C4-2B (cell line): ENCODE results near the gene STX18.

Source experiments
- H3K27ac ChIP-seq: fragments of 450-650 bp; 2 replicates; pipeline ENCODE4 v1.5.1; 2017
- ZFX ChIP-seq: fragments of 450-650 bp; IDR thresholded peaks from 2 replicates; pipeline ENCODE4 v1.6.1; 2017
- TF ChIP-seq, protein P1 (sequence below): fragments of 450-650 bp; conservative IDR thresholded peaks from 2 replicates; pipeline ENCODE4 v1.5.1; 2017; ENCODE audit warnings: mild to moderate bottlenecking

Gene STX18

GRCh38 chr4:4392501-4393183, 149.2 kb downstream of the STX18 start:
- TF ChIP-seq, protein P1, sequence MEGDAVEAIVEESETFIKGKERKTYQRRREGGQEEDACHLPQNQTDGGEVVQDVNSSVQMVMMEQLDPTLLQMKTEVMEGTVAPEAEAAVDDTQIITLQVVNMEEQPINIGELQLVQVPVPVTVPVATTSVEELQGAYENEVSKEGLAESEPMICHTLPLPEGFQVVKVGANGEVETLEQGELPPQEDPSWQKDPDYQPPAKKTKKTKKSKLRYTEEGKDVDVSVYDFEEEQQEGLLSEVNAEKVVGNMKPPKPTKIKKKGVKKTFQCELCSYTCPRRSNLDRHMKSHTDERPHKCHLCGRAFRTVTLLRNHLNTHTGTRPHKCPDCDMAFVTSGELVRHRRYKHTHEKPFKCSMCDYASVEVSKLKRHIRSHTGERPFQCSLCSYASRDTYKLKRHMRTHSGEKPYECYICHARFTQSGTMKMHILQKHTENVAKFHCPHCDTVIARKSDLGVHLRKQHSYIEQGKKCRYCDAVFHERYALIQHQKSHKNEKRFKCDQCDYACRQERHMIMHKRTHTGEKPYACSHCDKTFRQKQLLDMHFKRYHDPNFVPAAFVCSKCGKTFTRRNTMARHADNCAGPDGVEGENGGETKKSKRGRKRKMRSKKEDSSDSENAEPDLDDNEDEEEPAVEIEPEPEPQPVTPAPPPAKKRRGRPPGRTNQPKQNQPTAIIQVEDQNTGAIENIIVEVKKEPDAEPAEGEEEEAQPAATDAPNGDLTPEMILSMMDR: no peak
- no peak for TF ChIP-seq ZFX
- H3K27ac ChIP-seq: no peak overlapping the region

GRCh38 chr4:4391866-4392265, 150.0 kb downstream of the STX18 start:
- H3K27ac ChIP-seq: no peak overlapping the region
- TF ChIP-seq, protein P1: no peak
- no peak for TF ChIP-seq ZFX

GRCh38 chr4:4390515-4391240, 151.2 kb downstream of the STX18 start:
- no peak overlapping the region for H3K27ac ChIP-seq

GRCh38 chr4:4390046-4390445, 151.8 kb downstream of the STX18 start:
- no peak for TF ChIP-seq ZFX
- TF ChIP-seq, protein P1: no peak
- H3K27ac ChIP-seq: no peak overlapping the region

More at GRCh38 chr4:4390515-4391240, 151.2 kb downstream of the STX18 start:
- TF ChIP-seq, protein P1: no peak

GRCh38 chr4:4388836-4389575, 152.8 kb downstream of the STX18 start:
- no peak overlapping the region for H3K27ac ChIP-seq

DNA sequence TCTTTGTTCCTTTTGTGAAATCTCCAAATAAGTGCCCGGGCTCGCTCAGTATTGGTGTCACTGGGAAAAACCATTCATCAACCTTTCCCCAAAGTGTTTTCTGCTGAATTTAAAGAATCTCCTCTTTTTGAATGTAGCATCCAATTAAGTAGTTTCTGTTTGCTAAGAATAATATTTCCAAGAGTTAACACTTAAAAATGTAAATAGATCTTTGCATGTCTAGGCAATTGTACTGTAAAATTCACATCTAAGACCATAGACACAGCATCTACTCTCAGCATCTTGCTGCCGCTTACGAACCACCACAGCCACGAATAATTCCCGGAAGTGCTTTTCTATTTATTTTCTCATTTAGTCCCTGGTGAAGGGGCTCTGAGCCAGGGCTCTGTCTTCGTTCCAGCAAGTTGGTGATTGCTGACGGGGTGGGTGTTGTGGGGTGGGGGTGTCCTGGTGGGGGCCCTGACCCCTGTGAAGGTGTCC, 153.5 kb downstream of the STX18 start:
- no peak overlapping the region for H3K27ac ChIP-seq

More at GRCh38 chr4:4388836-4389575, 152.8 kb downstream of the STX18 start:
- no peak for TF ChIP-seq ZFX
- TF ChIP-seq, protein P1: no peak

More for the DNA sequence above, 153.5 kb downstream of the STX18 start:
- TF ChIP-seq, protein P1: no peak
- TF ChIP-seq ZFX: no peak
